MCF 10A (cell line): ENCODE data around the gene MAGI1. TPM values are rescaled to one million over a fixed set of nuclear protein-coding genes. Genes with fewer than 3 reads are reported as not detected.

Experiments used
- BruUV-seq: library from RNA; stranded (reverse); fragments of 400-500 nt; replicated peaks from 2 replicates; lab custom pipeline; 2021; lab: Mats Ljungman, UMichigan
- CTCF ChIA-PET: fragments of 300-600 bp; sonication (Branson Sonifier 250); formaldehyde crosslinking; extraction: SDS; loops from one replicate; lab custom pipeline; 2021; ENCODE audit warnings: antibody characterized with exemption, inconsistent platforms; lab: Yijun Ruan, JAX
- POLR2A ChIA-PET: fragments of 300-600, 350-650 bp; sonication (Branson Sonifier 250); formaldehyde crosslinking; extraction: SDS; loops from one replicate; lab custom pipeline; 2020; ENCODE audit warnings: antibody characterized with exemption, inconsistent platforms; lab: Yijun Ruan, JAX
- DNase-seq: peaks from one replicate; pipeline ENCODE4 v3.0.0-alpha.2; 2018; ENCODE audit not compliant: unreplicated experiment
- H3K27ac Mint-ChIP-seq: one replicate; pipeline ENCODE4 v1.8.0; 2022; ENCODE audit warnings: mild to moderate bottlenecking, low read depth, mixed read lengths; ENCODE audit not compliant: unreplicated experiment
- H3K27me3 Mint-ChIP-seq: one replicate; pipeline ENCODE4 v1.8.0; 2022; ENCODE audit warnings: mixed read lengths; ENCODE audit not compliant: insufficient read depth, unreplicated experiment
- H3K36me3 Mint-ChIP-seq: one replicate; pipeline ENCODE4 v1.8.0; 2022; ENCODE audit warnings: mild to moderate bottlenecking, moderate library complexity, mixed read lengths; ENCODE audit not compliant: insufficient read depth, unreplicated experiment
- H3K4me1 Mint-ChIP-seq: one replicate; pipeline ENCODE4 v1.8.0; 2022; ENCODE audit warnings: mixed read lengths; ENCODE audit not compliant: insufficient read depth, unreplicated experiment
- H3K4me3 Mint-ChIP-seq: one replicate; pipeline ENCODE4 v1.8.0; 2022; ENCODE audit warnings: mild to moderate bottlenecking, moderate library complexity, mixed read lengths; ENCODE audit not compliant: unreplicated experiment
- H3K9me3 Mint-ChIP-seq: one replicate; pipeline ENCODE4 v1.8.0; 2022; ENCODE audit warnings: mixed read lengths; ENCODE audit not compliant: unreplicated experiment
- CTCF ChIP-seq: fragments of 200-600 bp; IDR thresholded peaks from one replicate; pipeline ENCODE4 v1.8.0; 2022; ENCODE audit warnings: antibody characterized with exemption, mild to moderate bottlenecking; ENCODE audit not compliant: unreplicated experiment
- intact Hi-C: fragments of 100-400 bp; cut with micrococcal nuclease; formaldehyde crosslinking; loops from 2 replicates; pipeline ENCODE4 v1.14.1; 2022
- total RNA-seq: library from RNA; stranded (reverse); gene quantifications from 2 replicates; pipeline ENCODE4 v1.2.3, GENCODE V29; 2022

Gene MAGI1
- total RNA-seq, 1 experiment from 2014 or later = 6.2 TPM

- TF ChIP-seq CTCF = no peak
- intact Hi-C loops = no loop called here
- no peak overlapping the region for H3K4me3 Mint-ChIP-seq
- POLR2A ChIA-PET = interaction anchor here (0.5 kb wide), 1 partner anchor 139 kb away, joined by 4 read pairs; no protein-coding TSS in a partner anchor
- H3K9me3 Mint-ChIP-seq = no peaks in the 10 kb centered on the region
- no TSS peak for BruUV-seq
- peaks cover 5% of the 10 kb centered on the region for H3K4me1 Mint-ChIP-seq
- DNase-seq = no peak
- no peak overlapping the region for H3K27ac Mint-ChIP-seq
- H3K27me3 Mint-ChIP-seq = no peaks in the 10 kb centered on the region
- no peaks in the 10 kb centered on the region for H3K36me3 Mint-ChIP-seq
- CTCF ChIA-PET = interaction anchor here (1.2 kb wide), 1 partner anchor 12 kb away, joined by 3 read pairs; no protein-coding TSS in a partner anchor
Measured at GRCh38 chr3:65597226-65597951, 441.3 kb downstream of the MAGI1 start.

GRCh38 chr3:65596571-65597225, 442.0 kb downstream of the MAGI1 start:
- Mint-ChIP-seq H3K36me3 (no peaks in the 10 kb centered on the region), H3K9me3 (no peaks in the 10 kb centered on the region), H3K4me3 (no peak overlapping the region), H3K27ac (no peak overlapping the region), H3K27me3 (no peaks in the 10 kb centered on the region), H3K4me1 (no peaks in the 10 kb centered on the region)
- TF ChIP-seq CTCF = no peak
- intact Hi-C loops = no loop called here
- DNase-seq = no peak
- BruUV-seq = no TSS peak
- POLR2A ChIA-PET = interaction anchor here (0.5 kb wide), 1 partner anchor 140 kb away, joined by 4 read pairs; no protein-coding TSS in a partner anchor
- CTCF ChIA-PET = interaction anchor here (0.6 to 1.2 kb wide), 2 partner anchors 11 to 135 kb away, joined by 3 read pairs; no protein-coding TSS in a partner anchor

GRCh38 chr3:65596029-65596300, 442.8 kb downstream of the MAGI1 start:
- TF ChIP-seq CTCF = no peak
- CTCF ChIA-PET = interaction anchor here (0.6 kb wide), 1 partner anchor 136 kb away, joined by 3 read pairs; no protein-coding TSS in a partner anchor
- no peak overlapping the region for H3K4me3 Mint-ChIP-seq
- BruUV-seq = no TSS peak
- no peaks in the 10 kb centered on the region for H3K27me3 Mint-ChIP-seq
- no peak overlapping the region for H3K27ac Mint-ChIP-seq
- H3K9me3 Mint-ChIP-seq = no peaks in the 10 kb centered on the region
- H3K4me1 Mint-ChIP-seq = no peaks in the 10 kb centered on the region
- no peaks in the 10 kb centered on the region for H3K36me3 Mint-ChIP-seq
- no peak for DNase-seq
- intact Hi-C loops = no loop called here
- POLR2A ChIA-PET = no interaction called here

GRCh38 chr3:65595222-65596028, 443.3 kb downstream of the MAGI1 start:
- no TSS peak for BruUV-seq
- H3K4me1 Mint-ChIP-seq = no peaks in the 10 kb centered on the region
- CTCF ChIA-PET = interaction anchor here (0.7 to 1.3 kb wide), 2 partner anchors 43 to 1065 kb away, joined by 3 read pairs; no protein-coding TSS in a partner anchor
- TF ChIP-seq CTCF = no peak
- POLR2A ChIA-PET = no interaction called here
- H3K27me3 Mint-ChIP-seq = no peaks in the 10 kb centered on the region
- DNase-seq = no peak
- no peak overlapping the region for H3K27ac Mint-ChIP-seq
- H3K9me3 Mint-ChIP-seq = no peaks in the 10 kb centered on the region
- no peaks in the 10 kb centered on the region for H3K36me3 Mint-ChIP-seq
- intact Hi-C loops = no loop called here
- no peak overlapping the region for H3K4me3 Mint-ChIP-seq
